Right atrium auricular region (tissue), 2 donors: ENCODE results near the gene DDN. TPM values are rescaled to one million over a fixed set of nuclear protein-coding genes. Genes with fewer than 3 reads are reported as not detected.

ENCODE experiments used
- DNase-seq: peaks from one replicate; pipeline ENCODE4 v3.0.0-alpha.2; 2019; ENCODE audit warnings: low spot score
- H3K27ac ChIP-seq, 2 donors: fragments of 200-600 bp; sonication (generic); 1 replicate in 1 of 2; 2 replicates in 1 of 2; pipeline ENCODE4 v1.5.1; 2016 to 2019
- H3K27me3 ChIP-seq, 2 donors: fragments of 200-600 bp; sonication (generic); one replicate each; pipeline versions ENCODE4 v1.5.1 to v1.6.0; 2017 to 2019
- H3K36me3 ChIP-seq: fragments of 200-600 bp; sonication (generic); one replicate; pipeline ENCODE4 v1.5.1; 2016
- H3K4me1 ChIP-seq, 2 donors: fragments of 200-600 bp; sonication (generic); one replicate each; pipeline versions ENCODE4 v1.5.1 to v1.6.0; 2017 to 2019
- H3K4me3 ChIP-seq, 2 donors: fragments of 200-600 bp; sonication (generic); 1 replicate in 1 of 2; 2 replicates in 1 of 2; pipeline ENCODE4 v1.5.1; 2017 to 2019; ENCODE audit warnings: mild to moderate bottlenecking in 1 of 2, moderate library complexity in 1 of 2
- H3K9me3 ChIP-seq, 2 donors: fragments of 200-600 bp; sonication (generic); one replicate each; pipeline ENCODE4 v1.5.1; 2019
- CTCF ChIP-seq, 2 donors: fragments of 200-600 bp; sonication (generic); IDR thresholded peaks; one replicate each; pipeline ENCODE4 v1.5.1; 2019; ENCODE audit warnings: antibody characterized with exemption in 2 of 2
- total RNA-seq, 2 donors: library from RNA; depleted of rRNA; stranded (reverse); fragments of >200 nt; gene quantifications; one replicate each; pipeline ENCODE4 v1.1.0, GENCODE V29; 2016

Gene DDN
- total RNA-seq, 2 donors from 2014 or later, result 0.44 to 0.67 TPM

GRCh38 chr12:49015196-49015595 is 16.0 kb upstream of the DDN start:
- Histone ChIP-seq H3K27ac (no peak overlapping the region), H3K4me1 (peaks cover 0 to 61% of the 10 kb centered on the region in 2 donors), H3K9me3 (no peaks in the 10 kb centered on the region), H3K4me3 (no peak overlapping the region), H3K36me3 (peaks cover 25% of the 10 kb centered on the region), H3K27me3 (no peaks in the 10 kb centered on the region)
- no peak for TF ChIP-seq CTCF (IDR thresholded peaks at IDR 0.05)
- no peak for DNase-seq

GRCh38 chr12:49014547-49014946 is 15.4 kb upstream of the DDN start:
- Histone ChIP-seq H3K9me3 (no peaks in the 10 kb centered on the region), H3K36me3 (peaks cover 27% of the 10 kb centered on the region), H3K27ac (peak overlapping the region; percentile 5 to 37), H3K27me3 (no peaks in the 10 kb centered on the region), H3K4me1 (peaks cover 0 to 55% of the 10 kb centered on the region in 2 donors), H3K4me3 (no peak overlapping the region)
- DNase-seq, result no peak
- TF ChIP-seq CTCF (IDR thresholded peaks at IDR 0.05), result peak in 1 of 2 donors; percentile 37

- H3K36me3 ChIP-seq, result peaks cover 31% of the 10 kb centered on the region
- DNase-seq, result no peak
- no peak for TF ChIP-seq CTCF (IDR thresholded peaks at IDR 0.05)
- H3K9me3 ChIP-seq, result no peaks in the 10 kb centered on the region
- peak overlapping the region in 1 of 2 donors; percentile 4 for H3K27ac ChIP-seq
- H3K27me3 ChIP-seq, result no peaks in the 10 kb centered on the region
- H3K4me1 ChIP-seq, result peaks cover 0 to 48% of the 10 kb centered on the region in 2 donors
- no peak overlapping the region for H3K4me3 ChIP-seq
These were observed 14.3 kb upstream of the DDN start for GRCh38 chr12:49013428-49013827.

GRCh38 chr12:49012739-49013138 is 13.6 kb upstream of the DDN start:
- Histone ChIP-seq H3K4me1 (peaks cover 0 to 45% of the 10 kb centered on the region in 2 donors), H3K9me3 (no peaks in the 10 kb centered on the region), H3K27me3 (no peaks in the 10 kb centered on the region), H3K4me3 (no peak overlapping the region), H3K27ac (no peak overlapping the region), H3K36me3 (peaks cover 31% of the 10 kb centered on the region)
- DNase-seq, result no peak
- no peak for TF ChIP-seq CTCF (IDR thresholded peaks at IDR 0.05)

GRCh38 chr12:49010092-49010668 is 11.0 kb upstream of the DDN start:
- TF ChIP-seq CTCF (IDR thresholded peaks at IDR 0.05), result no peak
- H3K36me3 ChIP-seq, result peaks cover 36% of the 10 kb centered on the region
- H3K9me3 ChIP-seq, result no peaks in the 10 kb centered on the region
- DNase-seq, result no peak
- peaks cover 0 to 20% of the 10 kb centered on the region in 2 donors for H3K4me1 ChIP-seq
- no peak overlapping the region for H3K27ac ChIP-seq
- H3K27me3 ChIP-seq, result no peaks in the 10 kb centered on the region
- H3K4me3 ChIP-seq, result no peak overlapping the region

- no peaks in the 10 kb centered on the region for H3K27me3 ChIP-seq
- H3K36me3 ChIP-seq, result peaks cover 48% of the 10 kb centered on the region
- H3K9me3 ChIP-seq, result no peaks in the 10 kb centered on the region
- H3K27ac ChIP-seq, result no peak overlapping the region
- no peak for TF ChIP-seq CTCF (IDR thresholded peaks at IDR 0.05)
- no peak overlapping the region for H3K4me3 ChIP-seq
- no peak for DNase-seq
- H3K4me1 ChIP-seq, result peaks cover 0 to 9% of the 10 kb centered on the region in 2 donors
These were observed 9.8 kb upstream of the DDN start for GRCh38 chr12:49008943-49009342.
